ENCODE data around the gene TBCD. TPM values are rescaled to one million over a fixed set of nuclear protein-coding genes. Genes with fewer than 3 reads are reported as not detected.

Gene TBCD
- polyA plus RNA-seq, 2 of the 4 experiments (the other 2 are of a cell fraction): 33.5 to 49.1 TPM

GRCh38 chr17:82938873-82939620 lies 187.2 kb downstream of the TBCD start:
- TF ChIP-seq NPAS2 (CRISPR knock-in tag; IDR thresholded peaks at IDR 0.05; ENCODE audit: borderline replicate concordance) (no peak), HES2 (IDR thresholded peaks at IDR 0.05) (no peak)
- TF ChIP-seq, protein P1, sequence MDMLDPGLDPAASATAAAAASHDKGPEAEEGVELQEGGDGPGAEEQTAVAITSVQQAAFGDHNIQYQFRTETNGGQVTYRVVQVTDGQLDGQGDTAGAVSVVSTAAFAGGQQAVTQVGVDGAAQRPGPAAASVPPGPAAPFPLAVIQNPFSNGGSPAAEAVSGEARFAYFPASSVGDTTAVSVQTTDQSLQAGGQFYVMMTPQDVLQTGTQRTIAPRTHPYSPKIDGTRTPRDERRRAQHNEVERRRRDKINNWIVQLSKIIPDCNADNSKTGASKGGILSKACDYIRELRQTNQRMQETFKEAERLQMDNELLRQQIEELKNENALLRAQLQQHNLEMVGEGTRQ (IDR thresholded peaks at IDR 0.05): no peak
- WGBS (ENCODE audit: missing lambda C conversion rate): 92% methylated on average over 24 of the region's 26 CpGs
- no peak for ATAC-seq

GRCh38 chr17:82939621-82940135 lies 187.8 kb downstream of the TBCD start:
- peaks cover 17% of the 10 kb centered on the region for H3K9me3 ChIP-seq
- 88% methylated on average over 9 of the region's 10 CpGs for WGBS (ENCODE audit: missing lambda C conversion rate)
- no peak overlapping the region for H3K4me2 ChIP-seq
- no peak for FAIRE-seq
- no peak overlapping the region for H3K4me3 ChIP-seq
- no peak overlapping the region for H3K27ac ChIP-seq
- ChIA-PET CTCF (no interaction called here), POLR2A (no interaction called here)
- H3K4me1 ChIP-seq: no peaks in the 10 kb centered on the region
- ATAC-seq: no peak
- TF ChIP-seq MAFK (IDR thresholded peaks at IDR 0.05; ENCODE audit: partially characterized antibody) (no peak), NPAS2 (CRISPR knock-in tag; IDR thresholded peaks at IDR 0.05; ENCODE audit: borderline replicate concordance) (no peak), NFE2L2 (conservative IDR thresholded peaks at IDR 0.05; ENCODE audit: low read length) (no peak)
- TF ChIP-seq, protein P2, sequence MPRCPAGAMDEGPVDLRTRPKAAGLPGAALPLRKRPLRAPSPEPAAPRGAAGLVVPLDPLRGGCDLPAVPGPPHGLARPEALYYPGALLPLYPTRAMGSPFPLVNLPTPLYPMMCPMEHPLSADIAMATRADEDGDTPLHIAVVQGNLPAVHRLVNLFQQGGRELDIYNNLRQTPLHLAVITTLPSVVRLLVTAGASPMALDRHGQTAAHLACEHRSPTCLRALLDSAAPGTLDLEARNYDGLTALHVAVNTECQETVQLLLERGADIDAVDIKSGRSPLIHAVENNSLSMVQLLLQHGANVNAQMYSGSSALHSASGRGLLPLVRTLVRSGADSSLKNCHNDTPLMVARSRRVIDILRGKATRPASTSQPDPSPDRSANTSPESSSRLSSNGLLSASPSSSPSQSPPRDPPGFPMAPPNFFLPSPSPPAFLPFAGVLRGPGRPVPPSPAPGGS (IDR thresholded peaks at IDR 0.05): no peak
- no peak for DNase-seq (ENCODE audit: low read depth in 1 of 2, low spot score in 1 of 2)

More at GRCh38 chr17:82938873-82939620, 187.2 kb downstream of the TBCD start:
- H3K27ac ChIP-seq: no peak overlapping the region
- DNase-seq (ENCODE audit: low read depth in 1 of 2, low spot score in 1 of 2) (no peak), FAIRE-seq (no peak)
- no peaks in the 10 kb centered on the region for H3K4me1 ChIP-seq
- CTCF ChIA-PET: interaction anchor here (1.0 kb wide), 1 partner anchor 16 kb away, joined by 3 read pairs; no protein-coding TSS in a partner anchor
- no peak overlapping the region for H3K4me2 ChIP-seq
- H3K9me3 ChIP-seq: peaks cover 11% of the 10 kb centered on the region
- POLR2A ChIA-PET: no interaction called here
- H3K4me3 ChIP-seq: no peak overlapping the region

DNA sequence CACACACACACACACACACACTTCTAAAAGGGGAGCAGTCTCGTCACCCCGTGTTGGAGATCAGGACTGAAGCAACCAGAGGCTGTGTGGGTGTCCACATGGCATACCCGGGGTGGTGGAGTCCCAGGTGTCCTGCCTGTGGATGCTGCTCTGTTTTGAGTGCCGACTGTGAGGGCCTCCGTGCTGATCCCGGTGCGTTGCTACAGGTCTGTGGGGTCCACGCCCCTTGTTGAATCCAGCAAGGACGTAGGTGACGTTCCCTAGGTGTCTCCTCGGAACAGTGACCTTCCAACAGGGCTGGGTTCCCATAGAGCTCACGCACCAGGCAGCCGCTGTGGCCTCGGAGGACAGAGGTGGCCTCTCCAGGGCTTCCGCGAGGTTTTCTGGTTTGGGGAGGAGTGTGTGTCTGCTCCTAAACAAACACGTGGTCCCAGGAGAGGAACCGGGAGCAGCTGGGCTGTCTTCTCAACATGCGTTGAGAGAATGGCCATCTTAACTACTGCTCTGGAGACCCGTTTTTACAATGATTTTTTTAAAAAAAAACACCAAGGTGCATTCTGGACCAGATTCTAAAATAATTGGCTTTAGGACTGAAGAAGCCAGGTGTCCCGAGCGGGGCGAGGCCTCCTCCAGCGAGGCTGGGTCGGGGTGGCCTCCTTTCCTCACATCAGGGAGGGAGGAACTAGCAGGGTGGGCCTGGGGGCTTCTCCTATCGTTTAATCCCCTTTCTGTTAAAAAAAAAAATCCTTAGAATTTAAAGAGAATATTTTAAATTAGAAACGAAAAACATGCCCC lies 188.6 kb downstream of the TBCD start:
- ChIA-PET POLR2A (no interaction called here), CTCF (interaction anchor here (1.1 to 2.3 kb wide), 3 partner anchors 8 to 24 kb away, joined by 3 to 10 read pairs (median 3); no protein-coding TSS in a partner anchor)
- Histone ChIP-seq H3K4me2 (no peak overlapping the region), H3K4me3 (no peak overlapping the region), H3K4me1 (no peaks in the 10 kb centered on the region), H3K9me3 (peaks cover 24% of the 10 kb centered on the region), H3K27ac (no peak overlapping the region)
- DNase-seq (ENCODE audit: low read depth in 1 of 2, low spot score in 1 of 2) (no peak), ATAC-seq (no peak), FAIRE-seq (no peak)
- no peak for TF ChIP-seq MAZ (IDR thresholded peaks at IDR 0.05; ENCODE audit: borderline replicate concordance, low read depth, low read length)
- no peak for TF ChIP-seq JUN (IDR thresholded peaks at IDR 0.05)
- no peak for TF ChIP-seq TFCP2L1 (CRISPR knock-in tag; IDR thresholded peaks at IDR 0.05)
- TF ChIP-seq MYC (IDR thresholded peaks at IDR 0.05; ENCODE audit: borderline replicate concordance, low read length): no peak
- TF ChIP-seq KDM1A (IDR thresholded peaks at IDR 0.05; ENCODE audit: low read depth): no peak
- TF ChIP-seq RCOR1 (IDR thresholded peaks at IDR 0.05; ENCODE audit: low read depth, low read length): no peak
- 87% methylated on average over 27 of the region's 27 CpGs for WGBS (ENCODE audit: missing lambda C conversion rate)
